Neural progenitor cell (in vitro differentiated cells): ENCODE results near the gene ADNP2.

Source experiments
- CTCF ChIP-seq: fragments of 200-600 bp; sonication (generic); IDR thresholded peaks from 2 replicates; pipeline ENCODE4 v1.5.1; 2017; ENCODE audit warnings: antibody characterized with exemption, mild to moderate bottlenecking
- EZH2 ChIP-seq: fragments of 200-600 bp; sonication (generic); IDR thresholded peaks from 2 replicates; pipeline ENCODE4 v1.6.1; 2017; ENCODE audit warnings: antibody characterized with exemption, mild to moderate bottlenecking, moderate library complexity
- EZH2phosphoT487 ChIP-seq: fragments of 200-600 bp; sonication (generic); IDR thresholded peaks from 2 replicates; pipeline ENCODE4 v1.6.1; 2017; ENCODE audit warnings: antibody characterized with exemption

GRCh38 chr18:80104364-80104779 lies 4.7 kb upstream of the ADNP2 start:
- no peak for TF ChIP-seq CTCF
- TF ChIP-seq EZH2: no peak
- no peak for TF ChIP-seq EZH2phosphoT487
